ENCODE results near the gene COIL.
"Not testable (repeated sequence)": the region's sequence is repeated elsewhere in the genome, so short reads cannot be mapped to it uniquely, and the experiment has no call there.

The COIL gene

DNA sequence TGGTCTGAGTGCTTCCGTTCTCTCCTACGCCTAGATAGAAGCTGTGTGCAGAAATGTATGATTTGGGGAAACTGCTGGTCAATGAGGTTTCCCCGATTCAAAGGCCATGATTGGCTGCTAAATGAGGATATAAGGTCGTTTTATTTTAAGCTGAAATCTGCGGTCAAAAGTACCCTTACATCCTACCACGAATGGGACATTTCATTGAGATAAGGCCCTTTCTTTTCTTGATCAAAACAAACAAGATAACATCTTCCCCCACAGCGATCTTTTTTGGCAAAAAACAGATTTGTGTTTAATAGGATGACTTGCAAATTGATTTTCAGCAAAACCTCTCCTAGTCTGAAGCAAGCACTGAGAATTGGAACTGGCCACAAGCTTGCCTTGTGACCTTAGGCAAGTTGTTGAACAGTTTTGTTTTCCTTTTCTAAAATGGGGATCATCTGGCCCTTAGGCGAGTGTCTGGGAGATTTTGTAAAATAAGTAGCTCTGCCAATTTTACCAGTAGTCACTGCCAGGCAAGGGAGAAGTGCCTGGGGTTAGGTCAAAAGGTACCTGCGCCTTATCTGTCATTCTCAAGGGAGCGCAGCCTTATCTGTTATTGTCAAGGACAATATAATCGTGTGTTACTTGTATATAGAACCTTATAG lies 17.7 kb upstream of the COIL start:
- no peak for DNase-seq (ENCODE audit: low read depth in 2 of 2)

- DNase-seq (ENCODE audit: low read depth in 2 of 2), result peak; percentile 64 to 71
These were observed 17.0 kb upstream of the COIL start, which contains the start of gene SCPEP1 for GRCh38 chr17:56977673-56978395. SCPEP1 (plus strand) TSS chr17:56978131; CDS start chr17:56978160, 29 bp downstream.

DNA sequence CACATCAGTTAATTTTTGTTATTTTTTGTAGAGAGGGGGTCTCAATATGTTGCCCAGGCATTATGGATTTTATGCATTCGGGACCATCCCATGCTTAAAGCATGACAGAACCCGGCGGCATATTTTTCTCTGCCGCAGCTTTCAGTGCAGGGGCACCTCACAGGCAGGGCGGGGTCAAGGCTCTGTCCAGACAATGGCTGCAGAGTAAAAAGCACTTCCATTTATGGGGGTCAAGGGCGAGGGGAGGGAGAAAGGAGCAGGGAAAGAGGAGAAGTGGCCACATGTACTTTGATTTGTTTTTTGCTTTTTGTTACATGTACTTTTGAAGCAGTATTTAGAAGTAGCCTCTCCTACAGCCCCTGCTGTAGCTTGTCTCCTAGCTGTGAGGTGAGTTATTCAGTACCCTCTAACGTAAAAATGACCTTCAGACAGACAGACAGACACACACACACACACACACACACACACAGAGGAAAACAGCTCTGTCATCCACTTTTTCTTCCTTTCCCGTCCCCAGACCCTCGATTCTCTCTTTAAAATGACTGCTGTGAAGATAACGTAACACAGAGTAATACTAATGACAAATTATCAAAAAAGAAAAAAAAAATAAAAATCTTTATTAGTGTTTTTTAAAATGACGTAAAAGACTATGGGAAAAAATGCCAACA lies 16.2 kb upstream of the COIL start:
- DNase-seq (ENCODE audit: low read depth in 2 of 2), result no peak

- DNase-seq (ENCODE audit: low read depth in 2 of 2), result no peak
These were observed 14.8 kb upstream of the COIL start for GRCh38 chr17:56975656-56976055.

DNA sequence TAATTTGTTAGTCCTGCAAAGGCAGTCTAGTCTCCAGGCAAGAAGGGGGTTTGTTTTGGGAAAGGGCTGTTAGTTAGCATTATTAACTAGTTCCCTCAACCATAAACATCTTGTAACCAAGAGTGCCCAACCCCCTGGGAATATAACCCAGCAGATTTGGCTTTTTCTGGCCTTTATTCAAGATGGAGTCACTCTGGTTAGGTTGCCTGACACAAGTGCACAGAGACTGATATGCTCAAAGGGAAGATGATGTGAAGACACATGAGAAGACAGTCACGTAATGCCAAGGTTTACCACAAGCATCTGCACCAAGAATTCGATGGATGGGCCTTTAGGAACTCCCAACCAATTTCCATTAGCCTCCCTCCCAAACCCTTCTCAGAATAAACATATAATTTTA lies 13.2 kb upstream of the COIL start:
- DNase-seq (ENCODE audit: low read depth in 2 of 2), result no peak

DNA sequence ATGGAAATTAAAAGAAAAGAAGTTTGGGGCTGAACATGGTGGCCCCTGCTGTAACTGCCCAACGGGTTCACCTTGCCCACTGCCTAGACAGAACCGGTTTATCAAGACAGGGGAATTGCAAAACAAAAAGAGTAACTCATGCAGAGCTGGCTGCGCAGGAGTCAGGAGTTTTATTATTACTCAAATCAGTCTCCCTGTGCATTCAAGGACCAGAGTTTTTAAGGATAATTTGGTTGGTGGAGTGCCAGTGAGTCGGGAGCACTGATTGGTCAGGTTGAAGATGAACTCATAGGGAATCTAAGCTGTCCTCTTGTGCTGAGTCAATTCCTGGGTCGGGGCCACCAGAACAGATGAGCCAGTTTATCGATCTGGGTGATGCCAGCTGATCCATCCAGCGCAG lies 12.7 kb upstream of the COIL start:
- DNase-seq (ENCODE audit: low read depth in 2 of 2), result no peak

DNA sequence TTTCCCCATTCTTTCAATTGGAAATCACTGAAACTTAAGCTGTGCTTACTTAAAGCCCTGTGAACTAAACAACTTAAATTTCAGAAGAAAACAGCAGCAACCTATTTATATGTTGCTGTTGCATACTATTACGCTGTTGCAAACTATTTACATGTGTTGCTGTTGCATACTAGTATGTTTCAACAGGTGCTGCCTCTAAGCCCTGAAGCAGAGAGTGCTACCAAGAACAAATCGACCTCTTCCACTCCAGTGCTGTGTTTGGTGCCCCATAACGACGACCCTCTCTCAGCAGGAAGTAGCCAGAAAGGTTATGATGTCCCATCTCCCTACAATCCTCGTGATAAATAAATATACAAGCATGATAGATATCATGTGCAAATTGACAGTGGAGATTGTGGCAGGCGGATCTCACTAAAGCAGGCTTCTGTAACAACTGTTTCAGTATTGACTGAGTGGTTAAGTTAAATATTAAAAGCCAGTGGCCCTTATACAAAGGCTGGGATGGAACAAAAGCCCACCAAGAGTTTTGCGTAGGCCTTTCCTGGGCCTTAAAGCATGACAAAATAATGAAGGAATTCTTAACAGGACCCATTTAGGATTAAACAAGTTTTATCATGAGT lies 11.4 kb upstream of the COIL start:
- no peak for DNase-seq (ENCODE audit: low read depth in 2 of 2)

GRCh38 chr17:56970974-56971373 lies 10.1 kb upstream of the COIL start:
- no peak for DNase-seq (ENCODE audit: low read depth in 2 of 2)

- DNase-seq (ENCODE audit: low read depth in 2 of 2), result no peak
These were observed 5.5 kb upstream of the COIL start for GRCh38 chr17:56966338-56966737.

- not testable (repeated sequence) for DNase-seq (ENCODE audit: low read depth in 2 of 2)
These were observed 4.8 kb upstream of the COIL start for GRCh38 chr17:56965681-56966080.

GRCh38 chr17:56965241-56965640 lies 4.4 kb upstream of the COIL start:
- DNase-seq (ENCODE audit: low read depth in 2 of 2), result not testable (repeated sequence)

- DNase-seq (ENCODE audit: low read depth in 2 of 2), result no peak
These were observed 3.9 kb downstream of the COIL start for GRCh38 chr17:56956992-56957391.

- no peak for DNase-seq (ENCODE audit: low read depth in 2 of 2)
These were observed 11.3 kb downstream of the COIL start for GRCh38 chr17:56949595-56949994.

- DNase-seq (ENCODE audit: low read depth in 2 of 2), result no peak
These were observed 12.4 kb downstream of the COIL start for GRCh38 chr17:56948491-56948890.

GRCh38 chr17:56947741-56948140 lies 13.1 kb downstream of the COIL start:
- no peak for DNase-seq (ENCODE audit: low read depth in 2 of 2)

- no peak for DNase-seq (ENCODE audit: low read depth in 2 of 2)
These were observed 14.8 kb downstream of the COIL start for GRCh38 chr17:56945938-56946505.

GRCh38 chr17:56943505-56944125 lies 17.2 kb downstream of the COIL start:
- DNase-seq (ENCODE audit: low read depth in 2 of 2), result no peak

GRCh38 chr17:56939869-56940484 lies 20.9 kb downstream of the COIL start:
- no peak for DNase-seq (ENCODE audit: low read depth in 2 of 2)

DNA sequence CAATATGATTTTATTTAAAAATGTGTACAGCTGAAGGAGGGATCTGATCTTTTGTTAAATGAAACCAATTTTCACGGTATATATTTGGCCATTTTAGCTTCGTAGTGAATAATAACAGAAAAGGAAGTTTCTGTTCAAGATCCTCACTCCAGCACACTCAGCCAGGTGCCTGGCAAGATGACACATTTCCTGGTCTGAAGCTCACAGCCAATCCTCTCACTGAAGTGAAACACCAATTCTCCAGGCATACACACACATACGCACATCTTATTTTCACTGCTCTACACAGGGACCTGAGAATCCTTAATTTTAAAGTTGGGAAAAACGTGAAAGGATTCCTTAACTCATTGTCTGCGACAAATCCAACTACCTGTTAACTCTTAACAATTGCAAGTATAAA lies 22.6 kb downstream of the COIL start:
- DNase-seq (ENCODE audit: low read depth in 2 of 2), result not testable (repeated sequence)

GRCh38 chr17:56937687-56938086 lies 23.2 kb downstream of the COIL start:
- DNase-seq (ENCODE audit: low read depth in 2 of 2), result no peak

- no peak for DNase-seq (ENCODE audit: low read depth in 2 of 2)
These were observed 24.0 kb downstream of the COIL start for GRCh38 chr17:56936697-56937322.
